Activated CD4-positive, alpha-beta T cell treated with anti-CD3 and anti-CD28 coated beads, Interleukin-10, Interleukin-2, amounts not matched to agents 100 ng/mL and 50 ng/mL, durations not matched to agents 16 hours and 8 hours (primary cell): ENCODE results near the gene TMEM233.
A peak's percentile ranks its signal among the peaks of the same experiment; 100 is the strongest.

Source experiments
- DNase-seq: peaks from one replicate; pipeline ENCODE4 v3.0.0-alpha.2; 2020

Gene TMEM233

DNA sequence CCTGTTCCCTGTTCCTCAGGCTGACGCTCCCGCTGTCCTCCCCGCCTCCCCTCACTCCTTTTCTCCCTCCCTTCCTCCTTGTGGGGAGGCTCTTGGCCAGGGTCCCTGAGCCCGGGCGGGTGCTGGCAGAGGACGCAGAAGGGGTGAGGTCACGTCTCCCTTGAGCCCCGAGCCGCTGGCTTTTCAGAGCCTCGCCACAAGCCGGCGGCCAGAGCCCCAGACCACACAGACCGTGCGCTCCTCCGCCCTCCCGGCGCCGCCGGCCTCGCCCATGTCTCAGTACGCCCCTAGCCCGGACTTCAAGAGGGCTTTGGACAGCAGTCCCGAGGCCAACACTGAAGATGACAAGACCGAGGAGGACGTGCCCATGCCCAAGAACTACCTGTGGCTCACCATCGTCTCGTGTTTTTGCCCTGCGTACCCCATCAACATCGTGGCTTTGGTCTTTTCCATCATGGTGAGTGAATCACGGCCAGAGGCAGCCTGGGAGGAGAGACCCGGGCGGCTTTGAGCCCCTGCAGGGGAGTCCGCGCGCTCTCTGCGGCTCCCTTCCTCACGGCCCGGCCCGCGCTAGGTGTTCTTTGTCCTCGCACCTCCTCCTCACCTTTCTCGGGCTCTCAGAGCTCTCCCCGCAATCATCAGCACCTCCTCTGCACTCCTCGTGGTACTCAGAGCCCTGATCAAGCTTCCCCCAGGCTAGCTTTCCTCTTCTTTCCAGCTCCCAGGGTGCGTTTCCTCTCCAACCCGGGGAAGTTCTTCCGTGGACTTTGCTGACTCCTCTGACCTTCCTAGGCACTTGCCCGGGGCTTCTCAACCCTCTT is at the start of gene TMEM233:
Gene TMEM233, plus strand, starts transcription at position 197 of the 821 bp plus-strand sequence. Its CDS starts 75 bp downstream, at position 272.
- no peak for DNase-seq

DNA sequence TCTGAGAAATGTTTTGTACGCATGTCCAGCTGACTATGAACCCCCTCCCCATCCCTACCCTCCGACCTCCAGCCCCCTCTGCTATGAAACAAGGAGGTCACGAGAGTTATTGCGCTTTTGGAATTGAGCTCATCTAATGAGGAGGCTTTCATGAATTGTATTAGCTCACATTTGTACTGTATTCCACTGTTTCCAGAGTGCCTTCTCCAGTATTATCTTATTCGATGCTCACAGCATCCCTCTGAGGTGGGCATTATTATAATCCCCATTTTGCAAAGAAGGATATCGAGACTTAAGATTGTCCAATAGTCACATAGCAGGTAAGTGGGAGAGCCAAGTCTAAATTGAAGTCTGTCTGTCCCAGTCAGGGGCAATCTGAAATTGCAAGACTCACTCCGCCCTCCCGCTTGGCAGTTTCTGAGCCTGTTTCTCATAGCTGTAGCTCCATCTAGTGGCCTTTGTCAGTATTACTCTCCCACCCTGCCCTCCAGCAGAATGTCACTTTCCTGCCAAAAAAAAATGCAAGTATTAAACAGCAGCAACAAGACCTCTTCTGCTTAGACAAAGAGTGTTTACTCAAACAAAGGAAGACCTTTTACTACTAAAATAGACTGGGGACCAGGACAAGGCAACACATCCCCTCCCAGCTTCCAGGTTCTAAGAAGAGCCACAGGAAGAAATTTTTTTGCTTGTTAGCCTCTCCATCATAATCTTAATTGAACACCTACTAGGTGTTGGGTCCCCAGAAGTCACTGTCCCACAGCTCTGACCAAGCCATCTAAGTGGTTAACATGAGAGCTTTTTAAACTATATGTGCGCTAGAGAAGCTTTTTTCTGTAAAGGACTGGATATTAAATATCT is 48.6 kb upstream of the TMEM233 start:
- peak; percentile 65 for DNase-seq

DNA sequence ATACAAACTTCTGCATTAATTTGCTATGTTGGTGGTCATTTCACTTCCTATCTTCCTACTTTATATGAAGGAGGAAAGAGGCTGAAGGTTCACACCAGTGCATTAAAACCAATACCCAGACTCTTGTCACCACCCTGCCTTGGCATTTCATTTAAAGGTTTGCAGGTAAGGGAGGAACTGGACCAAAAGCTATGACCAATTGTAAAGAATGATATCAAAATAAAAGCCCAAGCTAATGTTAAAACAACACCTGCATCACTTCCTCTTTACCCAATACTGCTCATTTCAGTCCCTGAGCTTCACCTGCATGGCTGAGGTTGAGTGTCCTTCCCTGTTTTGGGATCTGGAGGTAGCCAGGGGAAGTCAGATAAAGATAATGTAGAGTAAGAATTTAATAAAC is 47.2 kb upstream of the TMEM233 start:
- no peak for DNase-seq

DNA sequence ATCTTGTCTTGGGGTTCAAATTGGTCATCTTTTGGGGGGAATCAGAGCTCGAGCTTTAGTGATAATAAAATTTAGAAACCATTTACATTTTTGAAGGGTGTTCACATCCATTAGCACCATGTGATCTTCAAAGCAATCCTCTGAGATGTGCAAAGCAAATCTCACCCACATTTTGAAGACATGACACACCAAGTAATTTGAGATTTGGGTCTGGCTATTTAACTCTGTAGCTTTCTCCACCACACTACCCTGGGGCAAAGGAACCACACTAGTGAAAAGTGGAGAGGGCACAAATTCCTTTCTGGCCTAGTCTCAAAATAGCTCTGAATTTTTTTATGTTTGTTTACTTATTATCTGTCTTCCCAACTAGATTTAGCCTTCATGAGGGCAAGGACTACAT is 46.6 kb upstream of the TMEM233 start:
- no peak for DNase-seq

DNA sequence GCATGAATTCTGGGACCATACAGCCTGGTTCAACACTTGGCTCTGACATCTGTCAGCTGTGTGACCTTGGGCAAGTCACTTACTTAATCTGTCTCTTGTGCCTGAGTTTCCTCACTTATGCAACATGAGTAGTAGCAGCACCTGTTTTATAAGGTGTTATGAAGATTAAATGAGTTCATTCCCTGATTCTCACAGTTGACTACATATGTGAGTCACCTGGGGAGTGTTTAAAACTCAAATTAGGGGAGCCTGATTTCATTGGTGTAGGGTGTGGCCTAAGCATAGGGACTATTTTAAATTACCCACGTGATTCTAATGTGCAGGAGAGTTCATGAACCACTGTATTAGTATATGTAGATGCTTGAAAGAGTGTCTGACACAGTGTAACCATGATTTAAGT is 36.7 kb upstream of the TMEM233 start:
- DNase-seq = no peak

DNA sequence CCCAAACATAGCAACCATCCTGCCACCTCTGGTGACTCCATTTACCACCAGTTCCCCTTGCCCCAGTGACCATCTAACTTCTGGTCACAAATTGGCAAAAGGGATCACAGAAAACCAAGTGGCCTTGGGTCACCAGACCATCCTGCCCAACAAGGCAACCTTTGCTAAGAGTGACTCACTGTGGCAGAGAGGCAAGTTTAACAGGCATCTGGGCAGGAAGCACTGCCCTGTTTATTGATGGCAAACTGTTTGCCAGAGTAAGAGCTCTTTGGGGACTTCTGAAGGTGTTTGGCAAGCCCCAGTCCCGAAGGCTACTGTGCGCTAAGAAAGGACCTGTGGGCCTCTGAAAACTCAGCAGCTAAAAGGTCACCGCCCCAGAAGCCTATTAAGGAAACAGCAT is 28.2 kb upstream of the TMEM233 start:
- no peak for DNase-seq

DNA sequence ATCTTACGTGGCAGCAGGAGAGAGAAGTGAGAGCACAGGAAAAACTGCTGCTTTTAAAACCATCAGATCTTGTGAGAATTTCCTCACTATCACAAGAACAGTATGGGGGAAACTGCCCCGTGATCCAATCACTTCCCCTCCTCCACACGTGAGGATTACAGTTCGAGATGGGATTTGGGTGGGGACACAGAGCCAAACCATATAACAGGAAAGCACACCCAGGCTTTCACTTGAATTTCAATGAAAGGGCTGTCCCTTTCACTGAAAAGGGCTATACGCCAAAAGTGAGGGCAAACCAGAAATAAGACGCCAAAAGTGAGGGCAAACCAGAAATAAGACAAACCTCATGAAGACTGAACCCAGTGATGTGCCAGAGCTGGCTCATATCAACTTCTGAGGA is 22.8 kb upstream of the TMEM233 start:
- DNase-seq = no peak

DNA sequence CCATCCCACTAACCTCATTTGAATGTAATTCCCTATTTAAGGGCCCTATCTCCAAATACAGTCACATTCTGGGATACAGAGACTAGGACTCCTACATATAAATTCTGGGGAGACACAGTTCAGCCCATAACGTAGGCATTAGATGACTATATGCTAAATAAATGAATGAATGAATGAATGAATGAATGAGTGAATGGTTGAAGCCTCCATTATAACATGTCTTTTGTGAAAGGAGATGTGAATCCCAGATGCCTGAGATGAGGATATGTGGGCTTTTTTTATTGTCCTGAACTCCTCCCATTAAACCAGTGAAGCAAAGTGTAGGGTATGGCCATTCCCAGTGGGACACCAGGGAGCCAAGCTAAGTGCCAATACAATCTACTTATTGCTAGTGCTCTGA is 20.5 kb upstream of the TMEM233 start:
- DNase-seq = no peak

DNA sequence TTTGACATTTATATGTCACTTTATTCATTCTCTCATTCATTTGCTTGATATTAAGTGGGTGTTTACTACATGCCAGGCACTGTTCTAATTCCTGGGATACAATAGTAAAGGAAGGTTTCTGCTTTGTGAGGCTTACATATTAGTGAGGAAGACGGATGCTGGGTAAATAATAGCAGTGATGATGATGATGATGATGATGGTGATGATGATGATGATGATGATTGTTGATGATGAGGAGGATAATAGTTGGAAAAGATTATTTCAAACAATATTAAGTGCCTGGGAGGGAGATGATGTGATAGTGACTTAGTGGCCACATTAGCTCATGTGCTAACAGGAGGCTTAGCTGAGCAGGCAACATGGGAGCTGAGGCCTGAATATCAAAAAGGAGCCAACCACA is 19.3 kb upstream of the TMEM233 start:
- DNase-seq = no peak

DNA sequence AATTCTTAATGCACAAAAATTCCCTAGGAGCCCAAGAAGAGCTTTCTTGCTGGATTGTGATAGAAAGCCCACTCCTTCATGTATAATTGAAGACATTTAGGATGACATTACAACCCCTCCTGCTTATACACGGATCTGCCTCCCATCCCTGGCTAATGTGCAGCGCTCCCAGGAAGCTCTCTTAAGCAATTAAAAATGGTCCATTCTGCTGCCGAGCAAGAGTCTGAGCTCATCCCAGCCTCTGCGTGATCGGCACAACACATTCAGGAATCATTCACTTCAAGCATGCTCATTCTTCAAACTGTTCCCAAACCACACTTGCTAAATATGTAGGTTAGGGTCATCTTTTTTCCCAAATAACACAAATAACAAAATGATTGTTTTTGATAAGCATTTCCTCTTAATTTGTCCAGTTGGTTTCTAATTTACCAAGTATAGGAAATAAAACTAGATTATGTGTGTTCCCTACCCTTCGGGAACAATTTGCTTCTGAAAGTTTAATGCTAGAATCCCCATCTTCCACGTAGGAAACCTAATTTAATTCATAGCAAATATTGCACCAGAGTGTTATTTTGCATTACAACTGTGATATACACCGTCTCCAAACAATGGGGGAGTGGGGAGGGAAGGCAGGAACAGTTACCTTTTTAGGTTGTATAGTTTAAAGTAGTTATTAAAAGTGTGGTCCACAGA is 17.3 kb upstream of the TMEM233 start:
- DNase-seq = no peak

DNA sequence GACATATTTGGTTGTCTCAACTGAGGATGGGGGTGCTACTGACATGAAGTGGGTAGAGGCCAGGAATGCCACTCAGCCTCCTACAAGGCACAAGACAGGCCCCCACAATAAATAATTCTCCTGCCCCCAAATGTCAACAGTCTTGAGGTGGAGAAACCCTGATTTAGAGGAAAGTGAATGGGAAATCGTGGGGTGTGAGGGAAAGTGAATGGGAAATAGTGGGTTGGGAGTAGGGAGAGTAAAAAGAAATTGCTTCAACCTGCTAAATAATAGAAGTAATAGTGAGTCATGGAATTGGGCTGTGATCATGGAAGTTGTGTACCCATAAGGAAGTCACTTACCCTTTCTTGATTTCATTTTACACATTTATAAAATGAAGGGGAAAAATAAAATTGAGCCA is 16.7 kb upstream of the TMEM233 start:
- DNase-seq = no peak

DNA sequence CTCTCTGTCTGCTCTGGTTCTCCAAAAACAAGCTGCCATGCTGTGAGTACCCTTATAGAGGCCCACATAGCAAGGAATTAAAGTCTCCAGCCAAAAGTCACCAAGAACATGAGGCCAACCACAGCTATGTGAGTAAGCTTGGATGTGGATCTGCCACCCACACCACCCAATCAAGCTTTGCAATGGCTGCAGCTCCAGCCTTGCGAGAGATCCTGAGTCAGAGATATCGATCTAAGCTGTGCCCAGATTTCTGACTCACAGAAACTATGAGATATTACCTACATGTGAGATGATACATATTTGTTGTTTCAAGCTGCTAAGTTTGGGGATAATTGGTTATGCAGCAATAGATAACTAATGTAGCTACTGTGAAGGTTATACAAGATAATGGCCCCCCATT is 15.5 kb upstream of the TMEM233 start:
- DNase-seq = peak; percentile 40

DNA sequence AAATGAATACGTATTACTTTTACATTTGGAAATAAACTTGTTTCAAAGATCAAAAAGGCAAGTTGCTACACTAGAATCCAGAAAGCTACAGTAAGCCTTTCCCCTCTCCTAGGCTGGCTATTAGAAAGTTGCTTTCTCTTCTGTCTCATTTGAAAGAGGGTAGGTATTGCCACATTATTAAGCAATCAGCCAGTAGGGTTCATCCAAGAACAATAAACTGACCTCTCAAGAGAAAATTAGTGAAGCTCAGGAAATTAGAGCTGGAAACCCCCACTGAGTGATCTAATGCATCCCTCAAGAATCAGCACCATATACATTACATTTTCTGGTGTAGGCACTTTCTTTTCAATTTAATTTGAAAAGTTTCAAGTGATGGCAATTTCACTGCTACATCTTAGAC is 4.5 kb upstream of the TMEM233 start:
- no peak for DNase-seq

DNA sequence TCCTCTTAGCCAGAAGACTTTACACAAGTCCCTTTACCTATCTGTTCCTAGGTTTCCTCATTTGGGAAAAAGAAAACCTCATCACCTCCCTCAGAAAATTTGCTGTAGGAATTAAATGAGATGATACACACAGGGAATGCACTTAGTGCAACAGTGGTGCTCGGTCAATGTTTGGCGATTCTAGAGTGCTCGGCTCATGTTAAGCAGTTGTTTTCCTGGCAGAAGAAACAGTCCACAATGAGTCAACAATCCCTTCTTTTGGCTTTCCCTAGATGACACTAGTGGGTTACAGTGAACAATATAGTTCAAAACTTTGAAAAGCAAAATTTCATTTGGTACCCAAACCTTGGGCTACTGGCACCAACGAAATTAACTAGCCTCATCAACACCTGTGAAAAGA is 3.9 kb upstream of the TMEM233 start:
- DNase-seq = no peak

DNA sequence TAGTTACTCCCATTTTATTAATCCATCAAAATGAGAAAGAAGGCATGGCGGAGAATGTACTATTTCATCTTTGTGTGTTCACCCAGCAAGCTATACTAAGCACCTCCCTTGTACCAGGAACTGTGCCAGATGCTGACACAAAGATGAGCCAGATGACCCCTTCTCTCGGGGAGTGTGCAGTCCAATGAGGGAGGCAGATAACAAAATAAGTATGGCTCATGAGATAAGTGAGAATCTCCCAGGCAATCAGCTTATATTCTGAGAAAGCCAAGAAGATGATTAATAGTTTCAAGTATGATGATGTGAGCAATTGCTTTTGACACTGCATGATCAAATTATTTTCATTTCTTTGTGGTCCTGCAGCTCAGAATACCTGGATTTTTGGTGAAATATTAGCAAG is 1.3 kb upstream of the TMEM233 start:
- no peak for DNase-seq

DNA sequence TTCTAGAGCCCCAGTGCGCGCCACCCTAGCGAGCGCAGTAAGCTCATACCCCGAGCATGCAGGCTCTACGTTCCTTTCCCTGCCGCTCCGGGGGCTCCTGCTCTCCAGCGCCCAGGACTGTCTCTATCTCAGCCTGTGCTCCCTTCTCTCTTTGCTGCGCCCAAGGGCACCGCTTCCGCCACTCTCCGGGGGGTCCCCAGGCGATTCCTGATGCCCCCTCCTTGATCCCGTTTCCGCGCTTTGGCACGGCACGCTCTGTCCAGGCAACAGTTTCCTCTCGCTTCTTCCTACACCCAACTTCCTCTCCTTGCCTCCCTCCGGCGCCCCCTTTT is 791 bp downstream of the TMEM233 start:
- no peak for DNase-seq

DNA sequence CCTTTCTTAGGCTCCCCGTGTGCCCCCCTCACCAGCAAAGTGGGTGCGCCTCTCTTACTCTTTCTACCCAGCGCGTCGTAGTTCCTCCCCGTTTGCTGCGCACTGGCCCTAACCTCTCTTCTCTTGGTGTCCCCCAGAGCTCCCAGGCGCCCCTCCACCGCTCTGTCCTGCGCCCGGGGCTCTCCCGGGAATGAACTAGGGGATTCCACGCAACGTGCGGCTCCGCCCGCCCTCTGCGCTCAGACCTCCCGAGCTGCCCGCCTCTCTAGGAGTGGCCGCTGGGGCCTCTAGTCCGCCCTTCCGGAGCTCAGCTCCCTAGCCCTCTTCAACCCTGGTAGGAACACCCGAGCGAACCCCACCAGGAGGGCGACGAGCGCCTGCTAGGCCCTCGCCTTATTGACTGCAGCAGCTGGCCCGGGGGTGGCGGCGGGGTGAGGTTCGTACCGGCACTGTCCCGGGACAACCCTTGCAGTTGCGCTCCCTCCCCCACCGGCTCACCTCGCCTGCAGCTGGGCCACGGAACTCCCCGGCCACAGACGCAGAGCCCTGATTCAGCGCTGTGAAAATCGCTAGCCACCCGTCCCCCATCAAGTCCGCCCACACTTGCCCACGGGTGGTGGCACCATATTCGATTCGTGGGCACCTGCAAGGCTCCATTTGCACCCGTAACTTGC is 1.3 kb downstream of the TMEM233 start:
- no peak for DNase-seq

DNA sequence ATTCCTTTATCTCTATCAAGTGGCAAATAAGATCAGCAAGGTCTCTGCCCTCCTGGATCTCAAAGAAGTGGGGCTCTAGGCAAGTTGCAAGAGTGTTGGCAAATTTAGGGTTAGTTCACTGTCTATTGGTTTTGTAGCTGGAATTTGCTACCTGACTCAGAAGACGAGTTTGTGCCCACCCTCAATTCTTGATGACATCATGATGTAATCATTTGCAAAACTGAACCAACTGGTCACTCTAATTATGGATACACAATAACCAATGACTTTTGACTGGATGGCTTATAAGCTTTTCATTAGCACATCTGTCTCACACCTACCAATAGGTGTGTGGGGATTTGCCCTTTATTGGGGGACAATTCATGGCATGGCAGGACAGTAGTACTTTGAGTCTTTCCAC is 4.6 kb downstream of the TMEM233 start:
- no peak for DNase-seq

DNA sequence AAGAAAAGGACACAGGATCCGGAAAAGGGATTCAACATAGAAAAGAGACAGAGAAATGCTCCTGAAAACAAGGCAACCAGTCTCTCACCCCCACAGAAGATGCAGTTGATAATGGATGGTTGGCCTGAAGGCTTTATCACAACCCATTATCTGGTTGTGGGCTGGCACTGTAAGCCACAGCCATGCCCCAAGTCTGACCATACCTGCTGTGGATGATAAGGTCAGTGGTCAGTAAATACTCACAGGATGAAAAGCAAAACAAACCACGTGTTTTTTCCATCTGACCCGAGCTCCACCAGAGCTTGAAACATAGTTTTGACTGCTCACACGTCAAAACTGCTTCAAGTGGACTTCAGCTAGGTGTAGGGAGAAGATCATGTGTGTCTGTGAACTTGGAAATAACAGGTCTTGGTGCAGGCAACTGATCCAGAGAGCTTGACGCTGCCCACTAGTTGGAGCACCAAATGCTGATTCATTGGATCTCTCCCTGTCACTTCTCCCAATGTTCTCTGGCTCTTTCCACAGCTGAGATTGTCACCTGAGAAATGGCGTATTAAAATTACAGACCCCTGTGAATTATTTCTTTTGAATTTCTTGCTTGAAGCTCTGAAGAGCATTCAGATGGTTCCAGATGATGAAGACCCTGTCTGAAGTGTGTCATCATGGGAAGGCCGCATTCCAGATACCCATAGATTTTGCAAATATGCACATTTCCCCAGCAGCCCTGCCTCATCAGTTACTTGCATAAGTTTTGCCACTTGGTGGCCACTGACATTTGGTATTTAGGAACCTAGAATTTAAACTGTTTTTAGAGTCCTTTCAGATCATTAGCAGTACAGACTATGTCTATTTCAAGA is 8.5 kb downstream of the TMEM233 start:
- DNase-seq = no peak

DNA sequence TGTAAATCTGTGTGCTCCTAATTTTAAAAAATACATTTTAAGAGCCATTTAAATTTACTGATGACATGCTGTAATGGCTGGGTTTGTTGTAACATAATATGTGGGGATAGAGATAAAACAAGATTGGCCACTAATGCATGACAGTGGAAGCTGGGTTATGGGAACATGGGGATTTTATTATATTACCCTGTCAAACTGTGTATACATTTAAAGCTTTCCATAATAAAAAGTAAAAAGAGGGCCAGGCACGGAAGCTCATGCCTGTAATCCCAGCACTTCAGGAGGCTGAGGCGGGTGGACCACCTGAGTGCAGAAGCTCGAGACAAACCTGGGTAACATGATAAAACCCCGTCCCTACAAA is 9.1 kb downstream of the TMEM233 start:
- no peak for DNase-seq

DNA sequence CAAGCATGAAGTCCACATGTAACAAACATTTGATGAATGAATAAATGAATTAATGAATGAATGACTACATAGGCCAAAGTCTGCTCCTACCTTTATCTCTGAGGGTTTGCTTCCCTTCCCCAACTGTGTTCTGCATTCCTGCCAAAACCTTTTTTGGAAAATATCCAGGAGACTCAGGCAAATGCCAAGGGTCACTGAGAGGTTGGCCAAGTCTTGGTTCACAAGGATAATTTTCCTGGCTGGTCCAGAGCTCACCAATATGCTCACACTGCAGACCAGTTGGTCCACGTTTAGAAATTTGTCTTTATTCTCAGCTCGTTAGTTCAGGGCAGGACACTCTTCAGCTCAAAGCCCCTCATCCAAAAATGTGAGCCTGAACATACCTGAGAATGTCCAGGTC is 10.2 kb downstream of the TMEM233 start:
- no peak for DNase-seq

DNA sequence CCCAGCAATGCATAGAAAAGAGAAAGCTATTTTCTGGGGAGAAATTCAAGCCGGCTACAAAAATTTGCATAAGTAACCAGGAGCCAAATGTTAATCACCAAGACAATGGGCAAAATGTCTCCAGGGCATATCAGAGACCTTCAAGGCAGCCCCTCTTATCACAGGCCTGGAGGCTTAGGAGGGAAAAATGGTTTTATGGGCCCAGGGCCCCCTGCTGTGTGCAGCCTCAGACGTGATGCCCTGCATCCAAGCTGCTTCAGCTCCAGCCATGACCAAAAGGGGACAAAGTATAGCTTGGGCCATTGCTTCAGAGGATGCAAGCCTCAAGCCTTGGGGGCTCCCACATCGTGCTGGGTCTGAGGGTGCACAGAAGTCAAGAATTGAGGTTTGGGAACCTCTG is 15.8 kb downstream of the TMEM233 start:
- no peak for DNase-seq
